Astrocyte (in vitro differentiated cells and primary cell): ENCODE data around the gene TVP23A. TPM values are rescaled to one million over a fixed set of nuclear protein-coding genes. Genes with fewer than 3 reads are reported as not detected.
A peak's percentile ranks its signal among the peaks of the same experiment; 100 is the strongest.

Experiments used
- DNase-seq: peaks from one replicate; pipeline ENCODE4 v3.0.0-alpha.2; 2010; ENCODE audit warnings: low read depth
- FAIRE-seq: peaks from 2 replicates; lab custom pipeline; 2011; peaks lifted over from hg19 to GRCh38; lab: Jason Lieb, UNC
- H2AFZ ChIP-seq: 2 replicates; pipeline ENCODE4 v1.6.0; 2012; ENCODE audit warnings: low read depth, low read length, inconsistent platforms
- H3K27ac ChIP-seq: 2 replicates; pipeline ENCODE4 v1.5.1; 2011; ENCODE audit warnings: low read depth, low read length, inconsistent platforms
- H3K27me3 ChIP-seq: 2 replicates; pipeline ENCODE4 v1.6.0; 2011; ENCODE audit warnings: low read length, inconsistent platforms; ENCODE audit not compliant: insufficient read depth
- H3K36me3 ChIP-seq: 2 replicates; pipeline ENCODE4 v1.5.1; 2011; ENCODE audit warnings: low read length, inconsistent platforms; ENCODE audit not compliant: insufficient read depth
- H3K4me1 ChIP-seq: 2 replicates; pipeline ENCODE4 v1.5.1; 2011; ENCODE audit warnings: low read length, inconsistent platforms; ENCODE audit not compliant: insufficient read depth
- H3K4me2 ChIP-seq: 2 replicates; pipeline ENCODE4 v1.6.0; 2012; ENCODE audit warnings: low read length, inconsistent platforms
- H3K4me3 ChIP-seq: 2 replicates; pipeline ENCODE4 v1.5.1; 2011; ENCODE audit warnings: low read depth, mild to moderate bottlenecking, low read length, inconsistent platforms; ENCODE audit not compliant: insufficient read depth
- H3K79me2 ChIP-seq: 2 replicates; pipeline ENCODE4 v1.6.0; 2012; ENCODE audit warnings: mild to moderate bottlenecking, low read length, inconsistent platforms; ENCODE audit not compliant: insufficient read depth
- H3K9ac ChIP-seq: 2 replicates; pipeline ENCODE4 v1.6.0; 2012; ENCODE audit warnings: mild to moderate bottlenecking, low read length, inconsistent platforms
- H3K9me3 ChIP-seq: 2 replicates; pipeline ENCODE4 v1.5.1; 2012; ENCODE audit warnings: low read depth, mild to moderate bottlenecking, low read length, inconsistent platforms; ENCODE audit not compliant: insufficient read depth
- H4K20me1 ChIP-seq: 2 replicates; pipeline ENCODE4 v1.6.0; 2012; ENCODE audit warnings: low read length, inconsistent platforms; ENCODE audit not compliant: insufficient read depth
- H3K27ac Mint-ChIP-seq: one replicate; pipeline ENCODE4 v1.8.0; 2021; ENCODE audit warnings: mild to moderate bottlenecking, mixed read lengths; ENCODE audit not compliant: unreplicated experiment
- H3K27me3 Mint-ChIP-seq: one replicate; pipeline ENCODE4 v1.8.0; 2021; ENCODE audit warnings: low read depth, mixed read lengths; ENCODE audit not compliant: unreplicated experiment
- H3K36me3 Mint-ChIP-seq: one replicate; pipeline ENCODE4 v1.8.0; 2021; ENCODE audit warnings: low read depth, mixed read lengths; ENCODE audit not compliant: unreplicated experiment
- H3K4me1 Mint-ChIP-seq: one replicate; pipeline ENCODE4 v1.8.0; 2021; ENCODE audit warnings: low read depth, mixed read lengths; ENCODE audit not compliant: unreplicated experiment
- H3K4me3 Mint-ChIP-seq: one replicate; pipeline ENCODE4 v1.8.0; 2021; ENCODE audit warnings: mild to moderate bottlenecking, moderate library complexity, mixed read lengths; ENCODE audit not compliant: unreplicated experiment
- H3K9me3 Mint-ChIP-seq: one replicate; pipeline ENCODE4 v1.8.0; 2021; ENCODE audit warnings: mild to moderate bottlenecking, mixed read lengths; ENCODE audit not compliant: unreplicated experiment
- EZH2 ChIP-seq: IDR thresholded peaks from 2 replicates; pipeline ENCODE4 v1.6.1; 2012; ENCODE audit warnings: mild to moderate bottlenecking, low read length, inconsistent platforms; ENCODE audit not compliant: insufficient read depth
- total RNA-seq: library from RNA; stranded (reverse); gene quantifications from 2 replicates; pipeline ENCODE4 v1.2.1, GENCODE V29; 2021
- TF ChIP-seq, protein P1 (sequence below): IDR thresholded peaks from 2 replicates; pipeline ENCODE4 v1.5.1; 2011; ENCODE audit warnings: low read depth, mild to moderate bottlenecking, inconsistent platforms, low read length, moderate library complexity; ENCODE audit not compliant: insufficient read depth

Gene TVP23A
- total RNA-seq, 1 donor from 2014 or later, result 0.34 TPM

DNA sequence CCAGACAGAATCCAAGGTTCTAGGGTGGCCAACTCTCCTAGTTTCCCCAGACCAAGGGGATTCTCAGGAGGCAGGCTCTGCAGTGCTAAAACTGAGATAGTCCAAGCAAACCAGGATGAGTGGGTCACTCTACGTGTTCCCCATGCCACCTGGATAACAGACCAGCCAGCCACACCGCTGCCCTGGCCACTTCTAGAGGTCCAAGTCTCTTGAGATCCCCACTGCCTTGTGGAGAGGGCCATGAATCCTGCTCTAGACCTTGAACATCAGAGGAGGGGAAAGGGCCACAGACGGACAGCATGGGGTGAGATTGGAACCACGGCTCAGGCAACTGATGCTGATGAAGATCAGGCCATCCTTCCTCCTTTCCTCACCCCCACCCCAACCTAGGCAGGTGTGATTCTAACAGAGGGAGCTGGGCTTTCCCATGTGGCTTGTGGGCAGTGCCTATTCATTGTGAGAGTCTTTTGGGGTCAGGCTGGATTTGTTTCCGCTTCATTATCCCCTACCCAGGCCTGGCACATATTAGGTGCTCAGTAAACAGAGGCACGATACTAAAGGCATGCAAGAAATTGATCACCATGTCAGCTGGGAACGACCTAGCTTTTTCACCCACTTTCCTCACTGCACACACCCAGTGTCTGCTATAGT lies 16.8 kb upstream of the TVP23A start:
- Mint-ChIP-seq H3K27ac (no peak overlapping the region), H3K4me3 (no peak overlapping the region), H3K9me3 (peaks cover 1% of the 10 kb centered on the region), H3K27me3 (peaks cover 35% of the 10 kb centered on the region), H3K4me1 (no peaks in the 10 kb centered on the region), H3K36me3 (no peaks in the 10 kb centered on the region)
- Histone ChIP-seq H3K4me1 (no peaks in the 10 kb centered on the region), H3K27me3 (peaks cover 13% of the 10 kb centered on the region), H3K9ac (no peak overlapping the region), H3K4me2 (no peak overlapping the region), H3K36me3 (no peaks in the 10 kb centered on the region), H3K27ac (no peak overlapping the region), H3K4me3 (no peak overlapping the region), H2AFZ (no peak overlapping the region), H3K9me3 (no peaks in the 10 kb centered on the region), H4K20me1 (no peaks in the 10 kb centered on the region), H3K79me2 (no peaks in the 10 kb centered on the region)
- no peak for DNase-seq
- TF ChIP-seq EZH2, result no peak
- TF ChIP-seq, protein P1, sequence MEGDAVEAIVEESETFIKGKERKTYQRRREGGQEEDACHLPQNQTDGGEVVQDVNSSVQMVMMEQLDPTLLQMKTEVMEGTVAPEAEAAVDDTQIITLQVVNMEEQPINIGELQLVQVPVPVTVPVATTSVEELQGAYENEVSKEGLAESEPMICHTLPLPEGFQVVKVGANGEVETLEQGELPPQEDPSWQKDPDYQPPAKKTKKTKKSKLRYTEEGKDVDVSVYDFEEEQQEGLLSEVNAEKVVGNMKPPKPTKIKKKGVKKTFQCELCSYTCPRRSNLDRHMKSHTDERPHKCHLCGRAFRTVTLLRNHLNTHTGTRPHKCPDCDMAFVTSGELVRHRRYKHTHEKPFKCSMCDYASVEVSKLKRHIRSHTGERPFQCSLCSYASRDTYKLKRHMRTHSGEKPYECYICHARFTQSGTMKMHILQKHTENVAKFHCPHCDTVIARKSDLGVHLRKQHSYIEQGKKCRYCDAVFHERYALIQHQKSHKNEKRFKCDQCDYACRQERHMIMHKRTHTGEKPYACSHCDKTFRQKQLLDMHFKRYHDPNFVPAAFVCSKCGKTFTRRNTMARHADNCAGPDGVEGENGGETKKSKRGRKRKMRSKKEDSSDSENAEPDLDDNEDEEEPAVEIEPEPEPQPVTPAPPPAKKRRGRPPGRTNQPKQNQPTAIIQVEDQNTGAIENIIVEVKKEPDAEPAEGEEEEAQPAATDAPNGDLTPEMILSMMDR, result no peak
- FAIRE-seq, result no peak

- peaks cover 12% of the 10 kb centered on the region for H3K27me3 ChIP-seq
- H3K4me3 Mint-ChIP-seq, result peak overlapping the region; percentile 17
- FAIRE-seq, result no peak
- H3K4me1 ChIP-seq, result no peaks in the 10 kb centered on the region
- no peaks in the 10 kb centered on the region for H4K20me1 ChIP-seq
- H3K9me3 ChIP-seq, result no peaks in the 10 kb centered on the region
- no peak overlapping the region for H3K4me3 ChIP-seq
- no peak overlapping the region for H3K4me2 ChIP-seq
- no peak overlapping the region for H3K27ac ChIP-seq
- no peak for TF ChIP-seq EZH2
- TF ChIP-seq, protein P1, result no peak
- H3K9me3 Mint-ChIP-seq, result peaks cover 1% of the 10 kb centered on the region
- H2AFZ ChIP-seq, result no peak overlapping the region
- no peaks in the 10 kb centered on the region for H3K36me3 ChIP-seq
- peaks cover 35% of the 10 kb centered on the region for H3K27me3 Mint-ChIP-seq
- no peak for DNase-seq
- H3K27ac Mint-ChIP-seq, result no peak overlapping the region
- H3K79me2 ChIP-seq, result no peaks in the 10 kb centered on the region
- no peaks in the 10 kb centered on the region for H3K4me1 Mint-ChIP-seq
- no peaks in the 10 kb centered on the region for H3K36me3 Mint-ChIP-seq
- no peak overlapping the region for H3K9ac ChIP-seq
Measured at GRCh38 chr16:10834766-10835165, 16.2 kb upstream of the TVP23A start.

GRCh38 chr16:10834130-10834529 lies 15.5 kb upstream of the TVP23A start:
- Histone ChIP-seq H3K4me3 (no peak overlapping the region), H3K36me3 (no peaks in the 10 kb centered on the region), H3K9ac (no peak overlapping the region), H3K79me2 (no peaks in the 10 kb centered on the region), H3K4me2 (no peak overlapping the region), H3K27me3 (peaks cover 10% of the 10 kb centered on the region), H4K20me1 (no peaks in the 10 kb centered on the region), H3K9me3 (no peaks in the 10 kb centered on the region), H3K27ac (no peak overlapping the region), H3K4me1 (peaks cover 2% of the 10 kb centered on the region), H2AFZ (no peak overlapping the region)
- no peak overlapping the region for H3K27ac Mint-ChIP-seq
- H3K4me1 Mint-ChIP-seq, result peaks cover 2% of the 10 kb centered on the region
- no peak for DNase-seq
- H3K9me3 Mint-ChIP-seq, result peaks cover 1% of the 10 kb centered on the region
- no peak for TF ChIP-seq EZH2
- TF ChIP-seq, protein P1, result no peak
- peaks cover 33% of the 10 kb centered on the region for H3K27me3 Mint-ChIP-seq
- FAIRE-seq, result no peak
- H3K36me3 Mint-ChIP-seq, result no peaks in the 10 kb centered on the region
- no peak overlapping the region for H3K4me3 Mint-ChIP-seq
